Mucosa of rectum (tissue), 2 donors: ENCODE measurements around the gene ERGIC1.

ENCODE experiments used
- H3K27ac ChIP-seq, 2 donors: one replicate each; pipeline ENCODE4 v1.7.0; 2013; ENCODE audit warnings: inconsistent platforms in 2 of 2, low read depth in 2 of 2, low read length in 2 of 2
- H3K27me3 ChIP-seq, 2 donors: one replicate each; pipeline ENCODE4 v1.7.0; 2013; ENCODE audit warnings: low read length in 2 of 2; ENCODE audit not compliant: control insufficient read depth in 2 of 2, insufficient read depth in 2 of 2
- H3K36me3 ChIP-seq, 2 donors: one replicate each; pipeline ENCODE4 v1.7.0; 2013; ENCODE audit warnings: low read length in 2 of 2; ENCODE audit not compliant: control insufficient read depth in 2 of 2, insufficient read depth in 2 of 2
- H3K4me1 ChIP-seq, 2 donors: one replicate each; pipeline ENCODE4 v1.7.0; 2013; ENCODE audit warnings: low read length in 2 of 2, mild to moderate bottlenecking in 1 of 2; ENCODE audit not compliant: control insufficient read depth in 2 of 2, insufficient read depth in 2 of 2
- H3K4me3 ChIP-seq, 2 donors: one replicate each; pipeline ENCODE4 v1.7.0; 2013; ENCODE audit warnings: low read length in 2 of 2
- H3K9ac ChIP-seq, 2 donors: one replicate each; pipeline ENCODE4 v1.7.0; 2013; ENCODE audit warnings: low read length in 2 of 2, low read depth in 1 of 2, mild to moderate bottlenecking in 1 of 2
- H3K9me3 ChIP-seq, 2 donors: one replicate each; pipeline ENCODE4 v1.7.0; 2013; ENCODE audit warnings: low read length in 2 of 2; ENCODE audit not compliant: control insufficient read depth in 2 of 2
- donor health status: healthy.
- donor health status: Normal muscosa, but diverticular disease.

Gene ERGIC1

DNA sequence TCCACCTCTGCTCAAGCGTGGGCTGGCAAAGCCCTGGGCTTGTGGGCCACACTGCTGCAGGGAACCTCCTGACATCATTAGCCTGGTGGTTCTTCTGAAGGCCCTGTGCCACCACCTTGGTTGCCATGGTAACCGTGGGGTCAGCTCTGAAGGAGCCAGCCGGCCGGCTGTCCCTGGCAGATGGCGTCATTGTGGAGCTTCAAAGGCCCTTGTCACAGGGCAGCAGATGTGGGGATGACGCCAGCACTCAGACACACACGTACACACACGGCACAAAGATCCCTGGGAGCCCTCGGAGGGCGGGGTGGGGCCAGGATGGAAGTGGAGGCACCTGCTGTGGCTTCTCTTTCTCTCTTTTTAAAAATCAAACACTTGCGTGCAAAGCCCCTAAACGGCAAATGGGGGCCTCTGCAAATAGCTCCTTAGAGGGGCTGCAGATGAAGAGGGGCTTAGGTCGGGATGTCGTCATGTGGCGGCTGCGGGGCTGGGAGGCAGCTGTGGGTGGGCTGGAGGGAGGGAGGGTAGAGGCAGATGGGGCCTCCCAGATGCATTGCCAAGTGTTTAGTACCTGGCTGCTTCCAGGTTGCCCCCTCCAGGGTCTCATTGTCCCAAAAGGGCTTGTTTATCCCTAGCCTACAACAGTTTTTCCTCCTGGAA lies 105.7 kb downstream of the ERGIC1 start:
- H3K27ac ChIP-seq: no peak overlapping the region

DNA sequence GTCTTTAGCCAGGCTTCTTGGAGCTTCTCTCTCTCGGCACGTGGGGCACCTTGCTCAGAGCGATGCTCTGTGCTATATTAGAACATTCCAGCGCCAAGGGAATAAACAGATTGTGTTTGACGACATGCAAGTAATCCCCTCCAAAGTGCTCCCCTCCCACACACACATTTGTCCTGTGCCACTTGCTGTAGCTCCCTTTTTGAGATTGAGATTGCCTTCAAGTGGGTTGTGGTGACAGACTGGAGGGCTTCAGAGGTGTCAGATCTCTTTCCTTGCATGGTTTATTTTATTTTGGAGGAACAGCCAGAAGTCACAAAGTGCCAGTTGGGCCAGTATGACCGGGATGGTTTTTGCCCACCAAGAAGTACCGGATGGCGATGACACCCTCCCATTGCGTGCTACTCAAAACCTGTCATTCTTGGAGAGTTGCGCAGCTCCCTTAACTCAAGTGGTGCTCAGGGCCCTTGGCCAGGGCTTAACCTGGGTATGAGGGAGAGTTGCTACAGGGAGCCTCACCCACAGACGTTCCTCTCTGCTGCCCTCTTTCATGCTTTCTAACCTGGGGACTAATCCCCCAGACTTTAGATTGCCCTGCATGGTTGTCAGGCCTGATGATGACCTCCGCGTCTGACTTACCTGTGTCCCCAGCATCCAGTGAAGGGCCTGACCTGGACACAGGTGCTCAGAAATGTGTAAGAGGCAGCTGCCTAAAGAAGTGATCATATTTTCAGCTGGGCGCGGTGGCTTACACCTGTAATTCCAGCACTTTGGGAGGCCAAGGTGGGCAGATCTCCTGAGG lies 106.4 kb downstream of the ERGIC1 start:
- Histone ChIP-seq H3K27ac (no peak overlapping the region), H3K4me3 (no peak overlapping the region), H3K4me1 (no peaks in the 10 kb centered on the region), H3K36me3 (peaks cover 38 to 57% of the 10 kb centered on the region in 2 donors), H3K9ac (no peak overlapping the region), H3K9me3 (no peaks in the 10 kb centered on the region), H3K27me3 (no peaks in the 10 kb centered on the region)

More for the DNA sequence above, 105.7 kb downstream of the ERGIC1 start:
- Histone ChIP-seq H3K27me3 (no peaks in the 10 kb centered on the region), H3K36me3 (peaks cover 39 to 58% of the 10 kb centered on the region in 2 donors), H3K4me3 (no peak overlapping the region), H3K9me3 (no peaks in the 10 kb centered on the region), H3K4me1 (no peaks in the 10 kb centered on the region), H3K9ac (no peak overlapping the region)

DNA sequence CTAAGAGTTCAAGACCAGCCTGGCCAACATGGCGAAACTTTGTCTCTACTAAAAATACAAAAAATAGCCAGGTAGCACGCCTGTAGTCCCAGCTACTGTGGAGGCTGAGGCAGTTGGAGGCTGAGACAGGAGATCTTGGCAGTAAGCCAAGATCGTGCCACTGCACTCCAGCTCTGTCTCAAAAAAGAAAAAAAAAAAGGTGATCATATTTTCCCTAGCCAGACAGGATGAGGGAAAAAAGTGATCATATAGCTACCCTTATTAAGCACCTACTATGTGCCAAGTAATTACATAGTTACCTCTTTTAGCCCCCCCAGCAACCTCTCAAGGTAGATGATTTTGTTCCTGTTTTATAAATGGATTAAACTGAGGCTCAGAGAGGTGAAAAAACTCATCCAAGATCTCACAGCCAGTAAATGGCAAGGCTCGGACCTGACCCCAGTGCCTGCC lies 107.0 kb downstream of the ERGIC1 start:
- Histone ChIP-seq H3K36me3 (peaks cover 37 to 56% of the 10 kb centered on the region in 2 donors), H3K27me3 (no peaks in the 10 kb centered on the region), H3K4me3 (no peak overlapping the region), H3K4me1 (no peaks in the 10 kb centered on the region), H3K9ac (no peak overlapping the region), H3K9me3 (no peaks in the 10 kb centered on the region), H3K27ac (no peak overlapping the region)

DNA sequence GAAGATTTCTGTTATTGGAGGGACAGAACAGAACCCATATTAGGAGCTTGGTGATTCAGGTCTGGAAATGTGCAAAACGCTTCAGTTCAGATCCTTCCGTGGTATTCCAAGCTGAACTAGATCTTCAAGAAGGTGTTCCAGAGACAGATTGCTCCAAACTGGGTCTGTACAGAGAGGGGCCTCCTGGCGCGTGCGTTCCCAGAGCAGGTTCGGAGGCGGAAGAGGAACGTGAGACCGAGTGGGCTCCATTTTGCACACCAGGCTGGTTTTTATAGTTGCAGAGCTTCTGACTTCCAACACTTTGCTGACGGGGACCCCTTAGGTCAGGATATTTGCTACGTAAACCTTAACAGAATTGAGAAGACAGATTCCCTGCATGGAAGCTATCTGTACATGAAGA lies 108.5 kb downstream of the ERGIC1 start:
- peaks cover 34 to 51% of the 10 kb centered on the region in 2 donors for H3K36me3 ChIP-seq
- no peaks in the 10 kb centered on the region for H3K9me3 ChIP-seq
- no peak overlapping the region for H3K27ac ChIP-seq
- H3K27me3 ChIP-seq: no peaks in the 10 kb centered on the region
- no peak overlapping the region for H3K4me3 ChIP-seq
- H3K4me1 ChIP-seq: no peaks in the 10 kb centered on the region
- H3K9ac ChIP-seq: no peak overlapping the region

DNA sequence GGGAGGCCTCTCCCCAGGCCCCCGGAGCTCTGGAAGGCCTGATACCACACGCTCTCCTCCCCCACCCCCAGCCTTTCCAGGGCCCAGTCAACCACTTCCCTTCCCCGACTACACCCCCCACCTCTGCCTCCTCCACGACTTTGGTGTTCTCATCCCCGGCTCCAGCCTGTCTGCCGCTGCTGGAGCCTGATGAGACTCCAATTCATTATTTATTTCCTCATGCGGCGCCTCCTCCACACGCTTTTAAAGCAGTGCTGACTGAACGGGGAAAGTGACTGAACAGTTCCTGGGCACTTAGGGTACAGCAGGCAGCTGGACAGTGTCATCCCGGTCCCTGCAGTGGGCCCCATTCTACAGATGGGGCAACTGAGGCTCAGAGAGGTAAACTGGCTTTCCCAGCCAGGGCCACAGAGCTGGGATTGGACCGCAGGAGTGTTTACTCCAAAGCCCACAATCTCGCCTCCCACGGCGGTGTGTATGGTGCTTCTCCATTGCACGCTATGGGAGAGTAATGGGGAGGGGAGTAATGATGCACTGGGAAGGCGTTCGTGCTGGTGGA lies 109.3 kb downstream of the ERGIC1 start:
- Histone ChIP-seq H3K9me3 (no peaks in the 10 kb centered on the region), H3K27me3 (no peaks in the 10 kb centered on the region), H3K4me1 (no peaks in the 10 kb centered on the region), H3K9ac (no peak overlapping the region), H3K27ac (no peak overlapping the region), H3K36me3 (peaks cover 34 to 48% of the 10 kb centered on the region in 2 donors), H3K4me3 (no peak overlapping the region)

DNA sequence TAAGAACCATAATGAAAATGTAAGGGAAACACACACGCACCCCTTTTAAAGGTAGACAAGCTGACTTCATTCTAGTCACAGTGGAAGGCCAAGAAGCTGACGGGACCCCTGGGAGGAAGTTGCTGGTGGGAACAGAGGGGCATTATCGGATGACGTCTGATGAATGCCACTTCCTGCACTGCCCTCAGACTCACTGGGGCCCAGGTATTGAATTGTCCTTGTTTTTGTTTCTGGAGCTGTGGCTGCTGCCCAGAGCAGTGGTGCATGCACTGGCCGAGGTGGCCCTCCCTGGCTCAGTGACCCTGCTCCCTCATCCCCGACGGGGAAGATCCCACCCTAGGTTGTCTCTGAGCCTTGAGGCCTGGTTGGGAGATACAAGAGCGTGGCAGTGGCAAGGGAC lies 109.9 kb downstream of the ERGIC1 start:
- H3K9me3 ChIP-seq: no peaks in the 10 kb centered on the region
- no peak overlapping the region for H3K4me3 ChIP-seq
- H3K27me3 ChIP-seq: no peaks in the 10 kb centered on the region
- no peak overlapping the region for H3K9ac ChIP-seq
- H3K4me1 ChIP-seq: no peaks in the 10 kb centered on the region
- no peak overlapping the region for H3K27ac ChIP-seq
- peaks cover 34 to 50% of the 10 kb centered on the region in 2 donors for H3K36me3 ChIP-seq

DNA sequence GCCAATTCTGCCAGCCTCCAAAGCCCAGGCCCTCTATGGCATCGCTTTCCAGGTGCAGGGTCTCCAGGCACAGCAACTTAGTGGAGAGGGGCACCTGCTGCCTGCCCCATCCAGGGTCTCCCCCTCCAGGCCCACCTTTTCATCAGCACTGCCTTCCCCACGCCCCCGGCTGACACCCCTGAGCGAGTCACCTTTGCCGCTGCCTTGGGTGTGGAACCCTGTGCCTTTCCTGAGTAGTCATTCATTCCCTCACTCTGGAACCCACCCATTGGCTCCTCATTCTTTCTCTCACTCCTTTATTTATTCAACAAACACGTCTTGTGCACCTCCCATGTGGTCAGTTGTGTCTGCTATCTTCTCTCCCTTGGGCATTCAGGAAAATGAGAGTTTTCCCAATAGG lies 110.7 kb downstream of the ERGIC1 start:
- H3K4me3 ChIP-seq: no peak overlapping the region
- H3K27me3 ChIP-seq: no peaks in the 10 kb centered on the region
- no peaks in the 10 kb centered on the region for H3K9me3 ChIP-seq
- no peak overlapping the region for H3K27ac ChIP-seq
- peaks cover 38 to 50% of the 10 kb centered on the region in 2 donors for H3K36me3 ChIP-seq
- H3K9ac ChIP-seq: no peak overlapping the region
- H3K4me1 ChIP-seq: no peaks in the 10 kb centered on the region

DNA sequence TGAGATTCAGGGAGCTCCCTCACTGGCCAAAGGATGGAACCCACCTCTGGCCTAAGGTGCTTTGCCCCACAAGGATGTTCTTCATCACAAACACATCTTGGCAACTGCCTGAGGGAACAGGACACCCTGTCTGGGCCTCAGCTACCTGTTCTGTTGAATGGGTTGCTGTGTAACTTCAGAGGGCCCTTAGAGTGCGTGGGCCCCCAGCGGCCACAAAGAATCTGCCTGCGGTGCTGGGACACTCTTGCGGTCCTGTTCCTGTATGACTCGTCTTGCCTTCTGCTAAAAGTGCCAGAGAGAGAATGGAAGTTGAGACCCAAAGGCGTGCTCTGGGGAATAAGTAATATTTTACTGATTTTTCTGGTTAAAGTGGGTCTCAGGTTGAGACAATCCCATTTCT lies 111.1 kb downstream of the ERGIC1 start:
- H3K27ac ChIP-seq: no peak overlapping the region
- H3K4me3 ChIP-seq: no peak overlapping the region
- no peak overlapping the region for H3K9ac ChIP-seq
- H3K9me3 ChIP-seq: no peaks in the 10 kb centered on the region
- peaks cover 38 to 49% of the 10 kb centered on the region in 2 donors for H3K36me3 ChIP-seq
- no peaks in the 10 kb centered on the region for H3K4me1 ChIP-seq
- no peaks in the 10 kb centered on the region for H3K27me3 ChIP-seq

DNA sequence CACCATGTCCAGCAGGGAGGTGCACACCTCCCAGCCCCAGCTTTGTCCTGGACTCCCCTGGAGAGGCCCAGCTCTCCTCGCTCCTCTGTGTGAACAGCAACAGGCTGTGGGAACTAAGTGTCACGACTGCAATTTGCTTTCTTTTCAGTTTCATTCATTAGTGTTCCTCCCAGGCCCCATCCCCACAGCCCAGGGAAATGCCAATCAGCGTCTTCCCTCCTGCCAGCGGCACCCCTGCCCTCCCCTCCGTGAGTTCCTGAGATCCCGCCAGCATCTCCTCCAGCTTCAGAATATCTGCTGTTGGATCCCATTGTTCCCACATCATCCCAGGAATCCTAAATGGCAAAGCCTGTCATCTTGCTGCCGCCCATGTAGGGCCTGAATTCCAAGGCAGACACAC lies 112.1 kb downstream of the ERGIC1 start:
- Histone ChIP-seq H3K9ac (no peak overlapping the region), H3K36me3 (peaks cover 39 to 51% of the 10 kb centered on the region in 2 donors), H3K9me3 (no peaks in the 10 kb centered on the region), H3K4me1 (no peaks in the 10 kb centered on the region), H3K4me3 (no peak overlapping the region), H3K27ac (no peak overlapping the region), H3K27me3 (no peaks in the 10 kb centered on the region)

DNA sequence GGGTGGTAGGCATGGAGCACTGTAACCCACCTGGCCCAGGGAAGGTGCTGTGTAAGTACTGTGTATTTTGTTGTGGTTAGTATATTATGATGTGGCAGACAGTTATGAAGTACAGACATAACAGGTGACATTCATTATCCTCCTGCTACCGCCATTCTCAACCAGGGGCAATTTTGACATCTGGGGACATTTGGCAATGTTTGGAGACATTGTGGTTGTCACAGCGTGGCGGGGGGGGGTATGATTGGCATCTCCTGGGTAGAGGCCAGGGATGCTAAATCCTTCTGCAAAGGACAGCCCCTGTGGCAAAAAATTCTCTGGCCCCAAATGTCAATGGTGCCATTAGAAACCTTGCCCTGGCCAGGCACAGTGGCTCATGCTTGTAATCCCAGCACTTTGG lies 115.4 kb downstream of the ERGIC1 start:
- H3K9ac ChIP-seq: no peak overlapping the region
- no peaks in the 10 kb centered on the region for H3K27me3 ChIP-seq
- H3K27ac ChIP-seq: no peak overlapping the region
- no peaks in the 10 kb centered on the region for H3K9me3 ChIP-seq
- peaks cover 35 to 52% of the 10 kb centered on the region in 2 donors for H3K36me3 ChIP-seq
- H3K4me1 ChIP-seq: no peaks in the 10 kb centered on the region
- no peak overlapping the region for H3K4me3 ChIP-seq
